ENCODE results near the gene CNMD. TPM values are rescaled to one million over a fixed set of nuclear protein-coding genes. Genes with fewer than 3 reads are reported as not detected.

CNMD gene
- total and polyA plus RNA-seq, 2 of the 4 experiments (the other 2 are of a cell fraction) = not detected

- H2AFZ ChIP-seq (replicated peaks; ENCODE audit: low read length, poor library complexity) = no peak overlapping the region
- ATAC-seq (ENCODE audit: low read depth) (no peak), DNase-seq (no peak)
- peaks cover 28% of the 10 kb centered on the region for H3K27me3 ChIP-seq (ENCODE audit: control insufficient read depth, insufficient read depth, low read length)
- H2AK5ac ChIP-seq (ENCODE audit: low read depth, low read length) = no peak overlapping the region
- H3K36me3 ChIP-seq (ENCODE audit: control insufficient read depth, insufficient read depth, low read length) = no peaks in the 10 kb centered on the region
- no peak overlapping the region for H3K4ac ChIP-seq (ENCODE audit: low read depth, low read length)
- H3K79me1 ChIP-seq (ENCODE audit: low read depth in 1 of 2, low read length in 2 of 2) = no peaks in the 10 kb centered on the region
- dilution Hi-C loops (cut with HindIII; ENCODE audit: low sequenced_read_pairs, unreplicated experiment) = no loop called here
- BruUV-seq (replicated peaks) = no TSS peak
- no peak overlapping the region for H3K23ac ChIP-seq (ENCODE audit: low read depth, low read length)
- WGBS, 2 experiments (ENCODE audit: extremely low coverage in 2 of 2, insufficient read length in 1 of 2) = no CpG with 5 or more reads among the region's 2 CpGs
- H4K91ac ChIP-seq (ENCODE audit: insufficient read depth, low read depth, low read length) = no peak overlapping the region
- H4K8ac ChIP-seq (ENCODE audit: low read depth in 2 of 2, low read length in 2 of 2) = no peak overlapping the region
- no peak overlapping the region for H3K27ac ChIP-seq (ENCODE audit: insufficient read depth, low read length)
- no peaks in the 10 kb centered on the region for H3K9me3 ChIP-seq (ENCODE audit: control insufficient read depth, insufficient read depth, low read length)
- intact Hi-C loops (cut with micrococcal nuclease) = no loop called here
- no peak overlapping the region for H2BK120ac ChIP-seq (ENCODE audit: low read depth, low read length)
- no peak overlapping the region for H3K56ac ChIP-seq (ENCODE audit: extremely low read depth, insufficient read depth, low read length)
- H3K14ac ChIP-seq (replicated peaks; ENCODE audit: low read depth, low read length) = no peak overlapping the region
- H3K4me1 ChIP-seq (ENCODE audit: control insufficient read depth, insufficient read depth, low read length) = no peaks in the 10 kb centered on the region; the same call in 1 of the 2 replicates
- H2BK15ac ChIP-seq (ENCODE audit: low read depth, low read length) = no peak overlapping the region
- CTCF ChIA-PET = no interaction called here
- in situ Hi-C loops (cut with MboI; ENCODE audit: low sequenced_read_pairs) = no loop called here
- H4K20me1 ChIP-seq (ENCODE audit: insufficient read depth, low read length) = no peaks in the 10 kb centered on the region
- POLR2A ChIA-PET (ENCODE audit: unreplicated experiment) = no interaction called here
- H3K18ac ChIP-seq (ENCODE audit: low read depth, low read length) = no peak overlapping the region
- no peak overlapping the region for H2BK5ac ChIP-seq (ENCODE audit: low read depth, low read length, poor library complexity, severe bottlenecking)
- no peak overlapping the region for H4K5ac ChIP-seq (ENCODE audit: low read depth, low read length)
- H3K9me1 ChIP-seq (ENCODE audit: insufficient read depth, low read length) = no peaks in the 10 kb centered on the region
- H3K4me2 ChIP-seq (ENCODE audit: low read depth, low read length) = no peak overlapping the region
- H2AK9ac ChIP-seq (replicated peaks; ENCODE audit: low read depth, low read length, poor library complexity) = no peak overlapping the region
- TF ChIP-seq MAZ (IDR thresholded peaks at IDR 0.05; ENCODE audit: borderline replicate concordance, low read depth, low read length) = no peak
- no peak for TF ChIP-seq SMC3 (IDR thresholded peaks at IDR 0.05; ENCODE audit: low read depth, low read length)
- TF ChIP-seq NFE2L2 (IDR thresholded peaks at IDR 0.05; ENCODE audit: low read depth, low read length) = no peak
- TF ChIP-seq RCOR1 (IDR thresholded peaks at IDR 0.05; ENCODE audit: insufficient replicate concordance, low read length) = no peak
- no peak for TF ChIP-seq MXI1 (IDR thresholded peaks at IDR 0.05; ENCODE audit: borderline replicate concordance, low read depth, low read length)
- no peak for TF ChIP-seq ELK1 (IDR thresholded peaks at IDR 0.05; ENCODE audit: borderline replicate concordance, low read depth, low read length)
- no peak for TF ChIP-seq USF2 (IDR thresholded peaks at IDR 0.05; ENCODE audit: low read depth, low read length)
- TF ChIP-seq FOS (IDR thresholded peaks at IDR 0.05; ENCODE audit: low read depth, low read length) = no peak
- H3K4me3 ChIP-seq (ENCODE audit: insufficient read depth, low read depth, low read length) = no peak overlapping the region
- no peak overlapping the region for H3K9ac ChIP-seq (ENCODE audit: low read depth, low read length)
- H2BK20ac ChIP-seq (ENCODE audit: low read depth, low read length) = no peak overlapping the region
These were observed 2.7 kb downstream of the CNMD start for GRCh38 chr13:52736891-52737290.
